Cardiac fibroblast (primary cell): ENCODE data around the gene SNTG2.
"Not testable (repeated sequence)": the region's sequence is repeated elsewhere in the genome, so short reads cannot be mapped to it uniquely, and the experiment has no call there.

Experiments
- DNase-seq, 2 donors: peaks; one replicate each; pipeline versions ENCODE4 v3.0.0 to v3.0.0-alpha.2; 2010; ENCODE audit warnings: low read depth in 2 of 2
- H3K4me3 ChIP-seq, 2 donors: replicated peaks in 1 of 2; 1 replicate in 1 of 2; 2 replicates in 1 of 2; pipeline ENCODE4 v1.5.1; 2011; ENCODE audit warnings: low read depth in 2 of 2, low read length in 2 of 2, mild to moderate bottlenecking in 2 of 2, moderate library complexity in 1 of 2
- TF ChIP-seq, protein P1 (sequence below): IDR thresholded peaks from one replicate; pipeline ENCODE4 v1.5.1; 2011; ENCODE audit warnings: low read depth, mild to moderate bottlenecking, low read length, inconsistent platforms

SNTG2 gene

DNA sequence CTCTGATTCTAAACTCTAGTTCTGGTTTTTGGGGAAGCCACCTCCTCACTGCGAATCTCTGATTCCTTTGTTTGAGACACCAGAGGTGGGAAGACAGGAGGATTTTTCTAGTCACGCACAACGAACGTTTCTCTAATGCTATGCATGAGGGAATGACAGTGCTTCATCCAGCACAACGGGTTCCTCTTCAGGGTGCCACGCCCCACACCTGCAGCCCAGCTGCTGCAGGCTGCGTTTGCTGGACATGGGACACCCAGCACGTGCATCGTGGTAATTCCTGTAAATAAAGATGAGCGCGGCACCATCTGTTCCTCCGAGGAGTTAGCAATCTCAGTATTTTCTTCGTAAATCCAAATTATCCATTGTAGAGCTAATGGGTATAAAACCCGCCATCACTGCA, 425.1 kb downstream of the SNTG2 start:
- TF ChIP-seq, protein P1, sequence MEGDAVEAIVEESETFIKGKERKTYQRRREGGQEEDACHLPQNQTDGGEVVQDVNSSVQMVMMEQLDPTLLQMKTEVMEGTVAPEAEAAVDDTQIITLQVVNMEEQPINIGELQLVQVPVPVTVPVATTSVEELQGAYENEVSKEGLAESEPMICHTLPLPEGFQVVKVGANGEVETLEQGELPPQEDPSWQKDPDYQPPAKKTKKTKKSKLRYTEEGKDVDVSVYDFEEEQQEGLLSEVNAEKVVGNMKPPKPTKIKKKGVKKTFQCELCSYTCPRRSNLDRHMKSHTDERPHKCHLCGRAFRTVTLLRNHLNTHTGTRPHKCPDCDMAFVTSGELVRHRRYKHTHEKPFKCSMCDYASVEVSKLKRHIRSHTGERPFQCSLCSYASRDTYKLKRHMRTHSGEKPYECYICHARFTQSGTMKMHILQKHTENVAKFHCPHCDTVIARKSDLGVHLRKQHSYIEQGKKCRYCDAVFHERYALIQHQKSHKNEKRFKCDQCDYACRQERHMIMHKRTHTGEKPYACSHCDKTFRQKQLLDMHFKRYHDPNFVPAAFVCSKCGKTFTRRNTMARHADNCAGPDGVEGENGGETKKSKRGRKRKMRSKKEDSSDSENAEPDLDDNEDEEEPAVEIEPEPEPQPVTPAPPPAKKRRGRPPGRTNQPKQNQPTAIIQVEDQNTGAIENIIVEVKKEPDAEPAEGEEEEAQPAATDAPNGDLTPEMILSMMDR = no peak
- no peak overlapping the region for H3K4me3 ChIP-seq
- DNase-seq = no peak

DNA sequence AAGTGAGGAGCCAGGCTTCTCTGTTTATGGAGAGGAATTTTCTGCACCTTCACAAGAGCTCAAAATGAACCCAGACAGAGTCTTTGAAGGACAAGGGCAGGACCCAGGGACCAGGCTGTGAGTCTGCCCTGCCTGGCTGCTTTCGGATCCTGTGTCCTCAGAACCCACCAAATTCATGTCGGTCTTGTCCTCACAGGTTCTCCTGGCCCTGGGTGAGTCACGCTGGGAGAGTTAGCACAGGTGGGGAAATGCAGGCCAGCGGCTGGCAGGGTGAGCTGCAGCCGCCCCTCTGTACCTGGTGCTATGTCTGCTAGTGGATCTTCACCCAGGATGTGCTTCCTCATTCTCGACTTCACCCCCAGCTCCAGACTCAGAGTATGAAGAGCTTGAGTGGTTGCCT, 426.8 kb downstream of the SNTG2 start:
- TF ChIP-seq, protein P1 = no peak
- no peak for DNase-seq
- no peak overlapping the region for H3K4me3 ChIP-seq

DNA sequence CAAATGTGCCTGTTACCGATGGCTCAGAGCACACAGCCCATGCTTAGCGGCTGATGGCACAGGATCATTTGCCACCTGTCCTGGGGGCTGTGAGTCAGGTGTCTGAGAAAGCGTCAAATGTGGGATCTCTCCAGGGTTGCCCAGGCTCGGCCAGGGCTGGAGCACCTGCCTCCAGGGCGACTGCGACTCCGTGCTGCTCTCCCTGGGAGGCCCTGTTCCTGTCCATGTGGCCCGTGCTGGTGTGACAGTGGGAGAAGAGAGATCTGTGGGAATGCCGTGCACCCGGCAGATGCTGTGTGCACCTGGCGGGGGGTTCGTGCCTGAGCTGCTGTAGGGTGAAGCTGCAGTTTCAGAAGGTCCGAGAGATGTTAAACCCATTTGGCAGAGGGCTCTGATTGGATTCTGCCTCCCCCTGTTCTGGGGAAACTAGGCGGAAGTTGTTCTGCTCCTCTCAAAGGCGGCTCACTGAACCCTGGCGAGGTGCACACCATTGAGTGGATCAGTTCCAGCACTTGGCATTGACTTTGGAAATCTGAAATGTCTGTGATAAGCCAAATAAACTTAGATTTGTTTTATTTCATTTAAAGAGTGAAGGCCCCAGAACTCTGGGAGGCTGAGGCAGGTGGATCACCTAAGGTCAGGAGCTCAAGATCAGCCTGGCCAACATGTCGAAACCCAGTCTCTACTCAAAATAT, 428.0 kb downstream of the SNTG2 start:
- TF ChIP-seq, protein P1 = no peak
- no peak overlapping the region for H3K4me3 ChIP-seq
- no peak for DNase-seq

DNA sequence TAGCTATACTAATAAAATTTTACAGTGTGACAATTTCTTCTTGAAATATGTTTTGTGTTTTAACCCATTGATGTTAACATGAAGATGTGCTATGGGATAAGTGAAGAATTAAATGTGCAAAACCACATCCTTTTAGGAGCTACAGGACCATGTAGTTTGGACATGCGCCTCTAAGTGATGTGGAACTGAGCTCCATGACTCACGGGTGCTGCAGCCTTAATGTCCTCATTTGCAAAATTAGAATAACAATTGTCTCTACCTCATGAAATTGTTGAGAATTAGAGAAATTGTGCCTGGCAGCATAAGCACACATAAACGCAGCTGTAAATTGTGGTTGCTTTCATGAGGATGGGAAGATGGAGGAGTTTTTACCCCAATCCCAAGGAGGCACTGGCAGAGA, 431.0 kb downstream of the SNTG2 start:
- TF ChIP-seq, protein P1 = no peak
- DNase-seq = no peak
- no peak overlapping the region for H3K4me3 ChIP-seq

- not testable (repeated sequence) for DNase-seq, H3K4me3 ChIP-seq
Observed at GRCh38 chr2:1387954-1388725, 437.5 kb downstream of the SNTG2 start.

DNA sequence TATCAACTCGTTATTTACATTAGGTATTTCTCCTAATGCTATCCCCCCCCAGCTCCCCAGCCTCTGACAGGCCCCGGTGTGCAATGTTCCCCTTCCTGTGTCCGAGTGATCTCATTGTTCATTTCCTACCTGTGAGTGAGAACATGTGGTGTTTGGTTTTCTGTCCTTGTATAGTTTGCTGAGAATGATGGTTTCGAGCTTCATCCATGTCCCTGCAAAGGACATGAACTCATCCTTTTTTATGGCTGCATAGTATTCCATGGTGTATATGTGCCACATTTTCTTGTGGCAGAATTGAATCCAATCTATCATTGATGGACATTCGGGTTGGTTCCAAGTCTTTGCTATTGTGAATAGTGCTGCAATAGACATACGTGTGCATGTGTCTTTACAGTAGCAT, 439.5 kb downstream of the SNTG2 start:
- not testable (repeated sequence) for DNase-seq, H3K4me3 ChIP-seq

- DNase-seq = no peak
- H3K4me3 ChIP-seq = no peak overlapping the region
- TF ChIP-seq, protein P1 = no peak
Observed at GRCh38 chr2:1393321-1393720, 442.7 kb downstream of the SNTG2 start.
